Endothelial cell of umbilical vein (primary cell): ENCODE measurements around the gene MALSU1. TPM values are rescaled to one million over a fixed set of nuclear protein-coding genes. Genes with fewer than 3 reads are reported as not detected.

Experiments
- BruUV-seq: library from RNA; stranded (reverse); fragments of 400-500 nt; replicated peaks from 2 replicates; lab custom pipeline; 2021; lab: Mats Ljungman, UMichigan
- CTCF ChIA-PET: fragments of 300-600, 350-600 bp; sonication (Branson Sonifier 250); formaldehyde crosslinking; loops from one replicate; lab custom pipeline; 2021; ENCODE audit warnings: antibody characterized with exemption, inconsistent platforms; lab: Charles Lee
- POLR2A ChIA-PET: fragments of 300-600, 350-600 bp; sonication (Branson Sonifier 250); formaldehyde crosslinking; loops from one replicate; lab custom pipeline; 2021; ENCODE audit warnings: antibody characterized with exemption, inconsistent platforms; lab: Charles Lee
- DNase-seq: peaks from one replicate; pipeline ENCODE4 v3.0.0-alpha.2; 2011; ENCODE audit warnings: low read depth, low spot score
- FAIRE-seq: peaks from 2 replicates; lab custom pipeline; 2011; peaks lifted over from hg19 to GRCh38; lab: Jason Lieb, UNC
- H2AFZ ChIP-seq: 2 replicates; pipeline ENCODE4 v1.6.0; 2012; ENCODE audit warnings: low read depth, low read length, control low read depth, inconsistent platforms
- H3K27ac ChIP-seq: 2 replicates; pipeline ENCODE4 v1.5.1; 2011; ENCODE audit warnings: low read depth, mild to moderate bottlenecking, control low read depth, low read length, moderate library complexity; ENCODE audit not compliant: insufficient read depth
- H3K27me3 ChIP-seq, 2 experiments: 2 replicates each; pipeline versions ENCODE4 v1.6.0 to v1.6.1; 2011; ENCODE audit warnings: low read length in 2 of 2, mixed read lengths in 1 of 2; ENCODE audit not compliant: control insufficient read depth in 2 of 2, insufficient read depth in 2 of 2
- H3K36me3 ChIP-seq, 2 experiments: 2 replicates in 1 of 2; 3 replicates in 1 of 2; pipeline ENCODE4 v1.5.1; 2011; ENCODE audit warnings: low read length in 2 of 2, mild to moderate bottlenecking in 1 of 2, moderate library complexity in 1 of 2; ENCODE audit not compliant: control insufficient read depth in 2 of 2, insufficient read depth in 2 of 2; ENCODE audit errors: extremely low read depth in 1 of 2
- H3K4me1 ChIP-seq: 3 replicates; pipeline ENCODE4 v1.5.1; 2011; ENCODE audit warnings: mild to moderate bottlenecking, low read length; ENCODE audit not compliant: control insufficient read depth, insufficient read depth; ENCODE audit errors: extremely low read depth
- H3K4me2 ChIP-seq: 2 replicates; pipeline ENCODE4 v1.6.1; 2011; ENCODE audit warnings: low read length, control low read depth, mixed read lengths; ENCODE audit not compliant: insufficient read depth
- H3K4me3 ChIP-seq, 3 experiments: fragments of 200-600 bp in 1 of 3; sonication (generic), shearing (Covaris generic) in 1 of 3; replicated peaks in 1 of 3; 2 replicates each; pipeline ENCODE4 v1.5.1; 2011 to 2016; ENCODE audit warnings: control low read depth in 3 of 3, low read length in 3 of 3, mild to moderate bottlenecking in 2 of 3, inconsistent platforms in 1 of 3, low read depth in 1 of 3, moderate library complexity in 1 of 3; ENCODE audit not compliant: insufficient read depth in 1 of 3
- H3K79me2 ChIP-seq: 2 replicates; pipeline ENCODE4 v1.6.0; 2012; ENCODE audit warnings: low read length, inconsistent platforms; ENCODE audit not compliant: control insufficient read depth, insufficient read depth
- H3K9ac ChIP-seq: replicated peaks from 2 replicates; pipeline ENCODE3; 2011; ENCODE audit warnings: low read length, control low read depth; ENCODE audit not compliant: insufficient read depth; ENCODE audit errors: extremely low read depth
- H3K9me1 ChIP-seq: replicated peaks from 3 replicates; pipeline ENCODE4 v1.6.0; 2011; ENCODE audit warnings: mild to moderate bottlenecking, low read length; ENCODE audit not compliant: control insufficient read depth, insufficient read depth; ENCODE audit errors: extremely low read depth
- H3K9me3 ChIP-seq: replicated peaks from 2 replicates; pipeline ENCODE4 v1.5.1; 2012; ENCODE audit warnings: low read length, inconsistent platforms; ENCODE audit not compliant: control insufficient read depth, insufficient read depth
- H4K20me1 ChIP-seq: replicated peaks from 2 replicates; pipeline ENCODE3; 2011; ENCODE audit warnings: mild to moderate bottlenecking, low read length; ENCODE audit not compliant: control insufficient read depth, insufficient read depth; ENCODE audit errors: extremely low read depth
- CTCF ChIP-seq, 2 donors: IDR thresholded peaks; 1 replicate in 1 of 2; 2 replicates in 1 of 2; pipeline ENCODE4 v1.5.1; 2011; ENCODE audit warnings: low read length in 2 of 2, mild to moderate bottlenecking in 2 of 2, moderate library complexity in 2 of 2, control low read depth in 1 of 2, inconsistent platforms in 1 of 2, low read depth in 1 of 2; ENCODE audit not compliant: insufficient read depth in 1 of 2; ENCODE audit errors: extremely low read depth in 1 of 2
- EZH2 ChIP-seq: IDR thresholded peaks from 2 replicates; pipeline ENCODE4 v1.6.1; 2012; ENCODE audit warnings: borderline replicate concordance, low read depth, mild to moderate bottlenecking, moderate library complexity, low read length, inconsistent platforms; ENCODE audit not compliant: severe bottlenecking
- FOS ChIP-seq: IDR thresholded peaks from 2 replicates; pipeline ENCODE4 v1.6.1; 2011; ENCODE audit warnings: mild to moderate bottlenecking, low read length, moderate library complexity, borderline replicate concordance; ENCODE audit not compliant: insufficient read depth
- GATA2 ChIP-seq: IDR thresholded peaks from 2 replicates; pipeline ENCODE4 v1.7.0; 2011; ENCODE audit warnings: low read depth, mild to moderate bottlenecking, moderate library complexity, mixed read lengths, low read length; ENCODE audit not compliant: insufficient read length, insufficient read depth
- JUN ChIP-seq: IDR thresholded peaks from 2 replicates; pipeline ENCODE4 v1.6.1; 2011; ENCODE audit warnings: borderline replicate concordance, low read depth; ENCODE audit not compliant: insufficient read length, insufficient read depth
- MAX ChIP-seq: IDR thresholded peaks from 2 replicates; pipeline ENCODE4 v1.6.1; 2011; ENCODE audit not compliant: insufficient read depth, insufficient read length
- MYC ChIP-seq: IDR thresholded peaks from one replicate; pipeline ENCODE4 v1.6.1; 2011; ENCODE audit warnings: mild to moderate bottlenecking, low read depth, low read length
- POLR2A ChIP-seq: IDR thresholded peaks from 2 replicates; pipeline ENCODE4 v1.6.1; 2012; ENCODE audit warnings: low read depth, mild to moderate bottlenecking, control low read depth, low read length
- POLR2AphosphoS5 ChIP-seq: IDR thresholded peaks from 2 replicates; pipeline ENCODE4 v1.6.1; 2012; ENCODE audit warnings: low read depth, mild to moderate bottlenecking, control low read depth, low read length, moderate library complexity; ENCODE audit not compliant: insufficient read depth
- dilution Hi-C: fragments of 300-500 bp; cut with MboI; formaldehyde crosslinking; loops from one replicate; pipeline ENCODE4 v1.15.0; 2019; ENCODE audit warnings: low sequenced_read_pairs; ENCODE audit not compliant: extremely low pct_ligation_motif_present
- intact Hi-C: fragments of 100-400 bp; cut with micrococcal nuclease; formaldehyde crosslinking; loops from one replicate; pipeline ENCODE4 v1.10.0; 2022
- polyA plus RNA-seq, 4 experiments: library from polyadenylated mRNA; depleted of rRNA in 3 of 4; stranded (reverse) in 3 of 4; unstranded in 1 of 4; fragments of >200 nt; gene quantifications; 2 replicates each; pipeline versions ENCODE4 v1.2.1 to v1.2.3, GENCODE V29; 2011 to 2012; ENCODE audit warnings: missing spikeins in 1 of 4
- total RNA-seq: library from RNA; stranded (reverse); gene quantifications from 2 replicates; pipeline ENCODE4 v1.2.3, GENCODE V29; 2021

The MALSU1 gene
- total and polyA plus RNA-seq, 2 donors (not counting 3 experiments of a cell fraction or from before 2014, with no cell fraction given): 62.6 to 68.0 TPM

- H3K9me1 ChIP-seq: no peaks in the 10 kb centered on the region
- H3K4me1 ChIP-seq: peaks cover under 1% of the 10 kb centered on the region
- H3K4me2 ChIP-seq: no peak overlapping the region
- no peaks in the 10 kb centered on the region for H3K79me2 ChIP-seq
- TF ChIP-seq POLR2AphosphoS5: no peak
- TF ChIP-seq POLR2A: no peak
- TF ChIP-seq FOS: no peak
- no peak for TF ChIP-seq CTCF (IDR thresholded peaks at IDR 0.05; ENCODE audit: extremely low read depth in 1 of 2, insufficient read depth in 1 of 2, low read depth in 1 of 2, low read length in 2 of 2)
- TF ChIP-seq MYC: no peak
- no peak for TF ChIP-seq GATA2
- no peak for TF ChIP-seq EZH2
- no peak for TF ChIP-seq JUN
- no peak for TF ChIP-seq MAX
- CTCF ChIA-PET: interaction anchor here (1.4 to 3.7 kb wide), 3 partner anchors 15 to 21 kb away, joined by 3 to 15 read pairs (median 5); no protein-coding TSS in a partner anchor
- no TSS peak for BruUV-seq
- POLR2A ChIA-PET: no interaction called here
- dilution Hi-C loops: loop anchor here (25.0 kb wide), 1 partner anchor 219 kb away; no protein-coding TSS in a partner anchor
- intact Hi-C loops: no loop called here
- FAIRE-seq: no peak
- H4K20me1 ChIP-seq: no peaks in the 10 kb centered on the region
- H3K36me3 ChIP-seq: no peaks in the 10 kb centered on the region
- no peaks in the 10 kb centered on the region for H3K9me3 ChIP-seq
- H3K27me3 ChIP-seq: no peaks in the 10 kb centered on the region
- no peak overlapping the region for H3K4me3 ChIP-seq
- H3K27ac ChIP-seq: no peak overlapping the region
- H3K9ac ChIP-seq: no peak overlapping the region
- no peak for DNase-seq
- no peak overlapping the region for H2AFZ ChIP-seq
Observed at GRCh38 chr7:23293500-23294073, 5.6 kb upstream of the MALSU1 start.
